ENCODE results near the gene HOXC5.

The HOXC5 gene

DNA sequence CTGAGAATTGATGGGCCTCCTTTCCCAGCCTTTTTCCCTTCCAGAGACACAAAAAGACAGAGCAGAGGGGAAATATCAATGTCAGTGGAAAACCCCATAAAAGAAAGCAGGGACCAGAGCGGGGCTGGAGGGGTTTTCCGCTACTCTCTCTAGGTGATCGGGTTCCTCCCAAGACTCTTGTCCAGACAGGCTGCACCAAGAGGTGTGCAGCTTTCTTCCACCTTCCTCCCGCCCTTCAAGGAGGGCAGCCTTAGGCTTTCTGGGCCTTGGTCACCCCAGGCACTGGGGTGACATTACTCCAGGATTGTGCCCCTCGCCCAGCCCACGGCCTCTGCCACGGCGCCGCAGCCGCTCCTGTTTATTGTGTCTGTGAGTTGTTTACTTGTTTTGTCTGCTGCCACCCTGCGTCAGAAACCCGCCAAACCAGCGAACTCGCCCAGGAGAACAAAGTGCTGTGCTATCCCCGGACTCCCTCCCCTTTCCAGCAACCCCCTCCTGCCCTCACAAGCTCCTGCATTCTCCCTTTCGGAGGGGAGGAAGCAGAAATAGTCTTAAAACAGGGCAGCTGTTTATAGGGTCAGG lies 11.3 kb upstream of the HOXC5 start:
- no peak for DNase-seq

GRCh38 chr12:54022960-54023884 lies 9.6 kb upstream of the HOXC5 start:
- no peak for DNase-seq

DNA sequence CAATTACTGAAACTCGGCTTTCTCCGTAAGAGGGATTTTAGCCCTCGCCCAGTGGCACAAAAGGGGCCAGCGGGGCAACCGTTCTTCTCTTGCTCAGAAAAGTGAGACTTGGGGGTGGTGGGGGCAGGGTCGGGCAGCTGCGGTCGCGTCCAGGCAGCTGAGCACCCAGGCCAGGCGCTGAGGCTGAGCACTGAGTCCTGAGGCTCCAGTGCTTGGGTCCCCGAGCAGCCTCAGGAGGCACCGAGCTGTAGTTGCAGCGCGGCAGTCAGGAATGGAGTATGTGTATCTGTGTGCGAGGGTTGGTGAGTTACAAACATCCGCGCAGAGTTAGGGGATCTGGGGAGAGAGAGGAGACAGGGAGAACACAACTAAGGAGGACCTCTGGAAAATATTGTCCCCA lies 8.7 kb upstream of the HOXC5 start:
- DNase-seq, result no peak

DNA sequence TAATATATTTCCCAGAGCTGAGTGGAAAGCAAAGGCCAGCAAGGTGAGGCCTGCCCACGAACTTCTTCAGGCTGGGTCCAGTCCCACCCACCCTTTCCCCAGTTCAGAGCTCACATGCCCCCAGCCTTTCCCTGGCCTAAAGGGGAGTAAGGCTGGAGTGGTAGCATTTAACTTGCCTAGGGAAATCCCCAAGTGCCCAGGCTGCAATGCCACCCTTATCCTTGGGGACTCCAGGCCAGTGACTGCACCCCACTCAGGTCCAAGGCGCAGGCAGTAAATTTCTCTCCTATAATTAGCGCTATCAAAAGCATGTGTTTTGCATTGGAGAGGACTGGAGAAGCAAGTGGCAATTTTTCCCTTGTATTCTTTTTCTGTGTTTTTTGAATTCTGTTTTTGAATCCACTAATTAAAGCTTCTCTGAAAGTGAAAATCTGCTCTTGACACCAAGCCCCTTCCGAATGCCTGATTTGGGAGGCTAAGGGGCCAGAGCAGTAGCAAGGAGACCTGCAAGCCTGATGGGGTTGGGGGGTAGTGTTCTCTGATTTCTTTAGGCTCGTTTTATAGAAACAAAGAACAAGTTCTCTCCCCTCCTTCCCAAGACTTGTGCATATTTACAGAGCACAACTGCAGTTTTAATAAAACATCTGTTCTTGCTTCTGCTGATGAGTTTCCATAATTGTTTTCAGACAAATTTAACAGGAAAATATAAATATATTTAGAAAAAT lies 8.1 kb upstream of the HOXC5 start:
- DNase-seq, result no peak

GRCh38 chr12:54025499-54026405 lies 7.1 kb upstream of the HOXC5 start:
- DNase-seq, result no peak

DNA sequence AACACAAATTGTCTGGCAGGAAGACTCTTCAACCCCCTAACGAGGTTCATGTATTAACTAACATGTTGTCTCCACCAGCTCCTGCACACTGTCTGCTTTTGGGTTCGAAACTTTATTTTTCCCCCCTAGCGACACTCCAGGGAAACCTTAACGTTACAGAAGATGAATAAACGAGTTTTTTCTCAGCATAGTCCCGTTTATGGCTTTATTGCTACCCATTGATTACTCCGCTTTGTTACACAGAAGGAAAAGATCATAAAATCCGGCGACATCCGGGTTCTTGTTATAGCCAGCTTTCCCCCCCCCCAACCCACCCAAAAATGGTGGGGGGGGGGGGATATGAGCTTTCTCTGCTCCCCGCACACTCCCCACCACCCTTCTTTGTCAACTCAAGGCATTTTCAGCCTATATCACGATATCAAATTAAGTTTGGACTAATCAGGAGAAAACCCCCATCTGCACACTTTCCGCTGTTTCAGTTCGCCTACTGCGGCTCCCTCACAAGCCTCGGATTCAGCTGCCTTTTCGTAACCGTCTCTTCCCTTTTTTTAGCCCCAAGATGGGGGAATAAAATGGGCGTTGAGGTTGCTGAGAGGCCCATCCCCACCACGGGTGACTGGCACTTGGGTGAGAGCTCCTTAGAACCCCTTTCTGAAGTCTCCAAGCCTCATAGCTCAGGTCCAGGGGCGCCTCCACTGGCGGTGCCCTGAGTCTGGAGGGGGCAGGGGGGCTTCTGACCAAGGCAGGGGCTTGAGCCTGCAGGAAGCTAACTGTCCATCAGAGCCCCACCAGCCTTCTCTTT lies 6.0 kb upstream of the HOXC5 start:
- no peak for DNase-seq

GRCh38 chr12:54027442-54027786 lies 5.4 kb upstream of the HOXC5 start:
- no peak for DNase-seq

GRCh38 chr12:54028314-54029201 lies 4.3 kb upstream of the HOXC5 start, which contains the start of gene HOXC6:
TSS of gene HOXC6 (plus strand) at chr12:54028440. CDS start at chr12:54028522, 82 bp downstream.
- no peak for DNase-seq

DNA sequence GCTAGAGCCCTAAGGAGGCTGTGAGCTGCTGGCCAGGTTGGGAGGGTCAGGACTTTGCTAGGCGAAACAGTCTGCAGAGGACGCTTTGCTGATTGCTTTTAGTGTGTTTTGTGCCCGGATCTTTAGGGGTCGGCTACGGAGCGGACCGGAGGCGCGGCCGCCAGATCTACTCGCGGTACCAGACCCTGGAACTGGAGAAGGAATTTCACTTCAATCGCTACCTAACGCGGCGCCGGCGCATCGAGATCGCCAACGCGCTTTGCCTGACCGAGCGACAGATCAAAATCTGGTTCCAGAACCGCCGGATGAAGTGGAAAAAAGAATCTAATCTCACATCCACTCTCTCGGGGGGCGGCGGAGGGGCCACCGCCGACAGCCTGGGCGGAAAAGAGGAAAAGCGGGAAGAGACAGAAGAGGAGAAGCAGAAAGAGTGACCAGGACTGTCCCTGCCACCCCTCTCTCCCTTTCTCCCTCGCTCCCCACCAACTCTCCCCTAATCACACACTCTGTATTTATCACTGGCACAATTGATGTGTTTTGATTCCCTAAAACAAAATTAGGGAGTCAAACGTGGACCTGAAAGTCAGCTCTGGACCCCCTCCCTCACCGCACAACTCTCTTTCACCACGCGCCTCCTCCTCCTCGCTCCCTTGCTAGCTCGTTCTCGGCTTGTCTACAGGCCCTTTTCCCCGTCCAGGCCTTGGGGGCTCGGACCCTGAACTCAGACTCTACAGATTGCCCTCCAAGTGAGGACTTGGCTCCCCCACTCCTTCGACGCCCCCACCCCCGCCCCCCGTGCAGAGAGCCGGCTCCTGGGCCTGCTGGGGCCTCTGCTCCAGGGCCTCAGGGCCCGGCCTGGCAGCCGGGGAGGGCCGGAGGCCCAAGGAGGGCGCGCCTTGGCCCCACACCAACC lies 3.1 kb upstream of the HOXC5 start:
- no peak for DNase-seq

GRCh38 chr12:54030442-54030801 lies 2.4 kb upstream of the HOXC5 start:
- no peak for DNase-seq

- DNase-seq, result no peak
Measured at GRCh38 chr12:54030889-54031471, 1.9 kb upstream of the HOXC5 start.

DNA sequence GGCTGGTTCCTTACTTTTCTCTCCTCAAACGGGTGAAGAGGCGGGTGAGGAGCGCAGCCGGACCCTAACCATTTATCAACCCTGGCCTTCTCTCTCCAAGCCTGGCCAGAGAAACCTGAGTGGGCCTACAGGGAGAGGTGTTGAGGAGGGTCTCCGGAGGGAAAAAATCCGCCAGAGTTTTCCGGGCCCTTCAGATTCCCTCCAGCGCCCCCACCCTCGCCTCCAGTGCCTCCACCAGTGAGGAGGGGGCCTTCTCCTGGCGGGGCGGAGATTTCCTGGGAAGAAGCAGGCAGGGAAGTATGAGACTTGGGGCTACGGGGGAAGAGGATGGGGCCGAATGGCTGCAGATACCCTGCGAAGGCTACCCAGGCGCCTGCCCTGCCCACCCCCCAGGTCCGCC lies 1.4 kb upstream of the HOXC5 start:
- no peak for DNase-seq

DNA sequence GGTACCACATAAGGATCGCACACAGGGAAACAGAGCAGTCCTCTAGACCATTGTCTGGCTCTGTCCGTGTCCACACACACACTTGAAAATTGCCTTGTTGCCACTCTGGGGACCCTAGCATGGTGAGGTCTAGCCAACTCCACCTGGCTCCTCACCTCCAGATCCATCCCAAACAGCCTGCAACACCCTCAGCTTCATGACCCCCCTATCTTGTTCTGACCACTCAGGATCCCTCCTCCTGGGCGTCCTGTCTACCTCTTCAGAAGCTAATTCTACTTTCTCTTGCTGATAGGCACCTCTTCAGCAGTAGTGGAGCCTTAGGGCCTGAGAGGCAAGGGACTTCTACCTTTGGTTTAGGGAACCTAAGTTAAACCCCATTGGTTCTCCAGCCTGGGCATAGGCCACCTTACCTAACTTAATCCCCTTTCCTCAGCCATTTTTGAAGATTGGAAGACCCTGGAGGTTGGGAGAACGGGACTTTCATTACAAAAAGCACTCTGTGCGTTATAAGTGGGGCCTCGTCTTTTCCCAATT lies 697 bp upstream of the HOXC5 start:
- DNase-seq, result no peak

GRCh38 chr12:54033106-54033979 lies 493 bp downstream of the HOXC5 start:
- DNase-seq, result no peak

DNA sequence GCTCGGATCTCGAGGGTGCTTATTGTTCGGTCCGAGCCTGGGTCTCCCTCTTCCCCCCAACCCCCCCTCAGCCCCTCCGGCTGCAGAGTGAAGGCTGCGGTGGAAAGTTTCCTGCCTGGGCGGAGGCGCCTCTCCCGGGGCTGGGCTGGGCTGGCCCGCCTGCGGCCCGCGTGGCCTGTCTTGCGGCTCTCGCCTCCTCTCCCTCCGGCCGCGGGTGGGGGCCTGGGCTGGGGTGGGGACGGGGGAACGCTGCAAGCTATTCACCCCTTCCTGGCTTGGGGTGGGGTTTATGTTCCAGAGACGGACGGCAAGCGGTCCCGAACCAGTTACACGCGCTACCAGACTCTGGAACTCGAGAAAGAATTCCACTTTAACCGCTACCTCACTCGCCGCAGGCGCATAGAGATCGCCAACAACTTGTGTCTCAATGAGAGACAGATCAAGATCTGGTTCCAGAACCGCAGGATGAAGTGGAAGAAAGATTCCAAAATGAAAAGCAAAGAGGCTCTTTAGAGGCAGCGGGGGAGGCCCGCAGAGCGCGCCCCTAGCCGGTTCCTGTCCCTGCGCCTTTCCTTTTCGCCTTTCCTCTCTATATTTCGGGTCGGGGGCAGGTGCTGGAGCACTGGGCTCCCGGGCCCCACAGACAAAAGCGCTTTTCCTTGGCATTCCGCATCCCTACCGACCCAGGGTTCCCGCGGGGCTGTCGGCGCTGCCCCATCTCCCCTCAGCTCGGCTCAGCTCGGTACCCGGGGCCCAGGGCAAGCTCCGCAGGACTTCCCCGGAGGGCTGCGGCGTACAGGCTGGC lies 1.3 kb downstream of the HOXC5 start:
- DNase-seq, result no peak

DNA sequence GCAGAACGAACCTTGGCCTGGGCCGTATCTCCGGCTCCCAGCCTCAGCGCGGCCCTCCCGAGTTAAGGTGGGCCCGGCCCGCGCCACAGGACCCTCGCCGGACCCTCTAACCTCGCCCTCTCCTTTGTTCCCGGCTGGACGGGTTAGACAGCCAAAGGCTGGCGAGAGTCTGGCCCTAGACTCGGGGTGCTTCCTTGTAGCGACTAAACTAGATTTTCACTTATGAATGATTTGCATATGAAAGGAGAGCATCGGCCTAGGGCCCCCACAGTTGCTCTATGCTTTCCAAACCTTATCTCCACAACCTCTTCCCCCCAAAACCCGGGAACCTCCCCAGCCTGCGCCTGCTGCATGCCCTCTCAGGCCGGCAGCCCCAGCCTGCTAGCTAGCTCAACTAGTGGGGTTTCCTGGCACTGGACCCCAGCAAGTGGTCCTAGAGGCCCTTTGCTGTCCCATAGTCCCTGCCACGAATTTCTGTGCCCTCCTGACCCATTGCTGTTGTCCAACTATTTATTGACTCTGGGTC lies 2.0 kb downstream of the HOXC5 start:
- DNase-seq, result no peak

Measured in GDM1 (cell line).